KMS-11 (cell line): ENCODE data around the gene NTM.

Source experiments
- H2AFZ ChIP-seq: fragments of 200-600 bp; sonication (generic); 2 replicates; pipeline ENCODE4 v1.6.1; 2016; ENCODE audit warnings: antibody characterized with exemption, mixed run types, low read depth
- H3K27ac ChIP-seq: fragments of 200-600 bp; sonication (generic); 2 replicates; pipeline ENCODE4 v1.6.1; 2016; ENCODE audit warnings: mild to moderate bottlenecking, mixed run types
- H3K27me3 ChIP-seq: fragments of 200-600 bp; sonication (generic); 2 replicates; pipeline ENCODE4 v1.6.1; 2017; ENCODE audit warnings: mild to moderate bottlenecking, low read depth, mixed run types, moderate library complexity; ENCODE audit not compliant: insufficient read depth
- H3K36me3 ChIP-seq: fragments of 200-600 bp; sonication (generic); 2 replicates; pipeline ENCODE4 v1.6.1; 2017; ENCODE audit warnings: mild to moderate bottlenecking, mixed run types; ENCODE audit not compliant: insufficient read depth
- H3K4me1 ChIP-seq: fragments of 200-600 bp; sonication (generic); 2 replicates; pipeline ENCODE4 v1.6.1; 2016; ENCODE audit warnings: mild to moderate bottlenecking, low read depth, mixed run types; ENCODE audit not compliant: poor library complexity, severe bottlenecking
- H3K4me2 ChIP-seq: fragments of 200-600 bp; sonication (generic); 2 replicates; pipeline ENCODE4 v1.7.0; 2016; ENCODE audit warnings: mild to moderate bottlenecking, mixed run types
- H3K4me3 ChIP-seq: fragments of 200-600 bp; sonication (generic); IDR thresholded peaks from 2 replicates; pipeline ENCODE4 v1.6.1; 2017; ENCODE audit warnings: low read depth, low read length, mixed read lengths; ENCODE audit not compliant: insufficient read depth
- H3K79me2 ChIP-seq: fragments of 200-600 bp; sonication (generic); 2 replicates; pipeline ENCODE4 v1.6.1; 2016; ENCODE audit warnings: low read depth, mixed run types; ENCODE audit not compliant: insufficient read depth
- H3K9ac ChIP-seq: fragments of 200-600 bp; sonication (generic); 2 replicates; pipeline ENCODE4 v1.6.1; 2016; ENCODE audit warnings: mild to moderate bottlenecking, mixed run types
- H4K20me1 ChIP-seq: fragments of 200-600 bp; sonication (generic); 2 replicates; pipeline ENCODE4 v1.6.1; 2016; ENCODE audit warnings: mild to moderate bottlenecking, mixed run types; ENCODE audit not compliant: insufficient read depth
- TF ChIP-seq, protein P1 (sequence below): fragments of 200-600 bp; sonication (generic); conservative IDR thresholded peaks from 2 replicates; pipeline ENCODE4 v1.6.1; 2017; ENCODE audit warnings: low read depth, mild to moderate bottlenecking, antibody characterized with exemption, low read length, moderate library complexity, mixed read lengths

Gene NTM

DNA sequence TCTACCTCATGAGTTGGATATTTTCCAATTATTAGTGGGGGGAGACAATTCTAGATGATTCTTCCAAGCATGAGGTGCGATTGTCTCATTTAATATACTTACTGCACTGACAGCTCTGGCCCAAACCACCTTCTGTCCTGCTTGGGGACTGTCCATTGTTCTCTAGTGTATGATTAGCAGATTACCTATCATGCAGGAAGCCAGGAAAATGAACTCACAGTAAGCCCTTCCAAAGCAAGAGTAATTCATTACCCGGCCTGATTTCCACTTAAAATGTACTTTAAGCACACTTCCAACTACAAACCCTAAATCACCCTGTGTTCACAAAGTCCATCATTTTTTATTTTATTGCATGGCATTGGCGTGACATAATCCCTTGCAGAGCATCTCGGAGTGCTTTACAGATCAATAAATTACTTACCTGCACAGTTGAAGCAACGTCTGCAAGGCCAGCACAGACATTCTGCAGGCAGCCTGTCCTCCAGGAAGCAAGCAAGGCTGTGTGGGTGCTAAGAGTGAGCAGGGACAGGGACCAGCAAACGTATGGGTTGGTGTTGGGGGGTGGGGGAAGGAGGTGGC, 838.2 kb downstream of the NTM start:
- Histone ChIP-seq H3K4me1 (no peaks in the 10 kb centered on the region), H3K36me3 (no peaks in the 10 kb centered on the region), H4K20me1 (no peaks in the 10 kb centered on the region), H3K9ac (no peak overlapping the region), H3K27ac (no peak overlapping the region), H3K4me2 (no peak overlapping the region), H3K27me3 (no peaks in the 10 kb centered on the region), H3K79me2 (no peaks in the 10 kb centered on the region), H2AFZ (no peak overlapping the region), H3K4me3 (no peak overlapping the region)
- TF ChIP-seq, protein P1, sequence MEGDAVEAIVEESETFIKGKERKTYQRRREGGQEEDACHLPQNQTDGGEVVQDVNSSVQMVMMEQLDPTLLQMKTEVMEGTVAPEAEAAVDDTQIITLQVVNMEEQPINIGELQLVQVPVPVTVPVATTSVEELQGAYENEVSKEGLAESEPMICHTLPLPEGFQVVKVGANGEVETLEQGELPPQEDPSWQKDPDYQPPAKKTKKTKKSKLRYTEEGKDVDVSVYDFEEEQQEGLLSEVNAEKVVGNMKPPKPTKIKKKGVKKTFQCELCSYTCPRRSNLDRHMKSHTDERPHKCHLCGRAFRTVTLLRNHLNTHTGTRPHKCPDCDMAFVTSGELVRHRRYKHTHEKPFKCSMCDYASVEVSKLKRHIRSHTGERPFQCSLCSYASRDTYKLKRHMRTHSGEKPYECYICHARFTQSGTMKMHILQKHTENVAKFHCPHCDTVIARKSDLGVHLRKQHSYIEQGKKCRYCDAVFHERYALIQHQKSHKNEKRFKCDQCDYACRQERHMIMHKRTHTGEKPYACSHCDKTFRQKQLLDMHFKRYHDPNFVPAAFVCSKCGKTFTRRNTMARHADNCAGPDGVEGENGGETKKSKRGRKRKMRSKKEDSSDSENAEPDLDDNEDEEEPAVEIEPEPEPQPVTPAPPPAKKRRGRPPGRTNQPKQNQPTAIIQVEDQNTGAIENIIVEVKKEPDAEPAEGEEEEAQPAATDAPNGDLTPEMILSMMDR, result no peak

DNA sequence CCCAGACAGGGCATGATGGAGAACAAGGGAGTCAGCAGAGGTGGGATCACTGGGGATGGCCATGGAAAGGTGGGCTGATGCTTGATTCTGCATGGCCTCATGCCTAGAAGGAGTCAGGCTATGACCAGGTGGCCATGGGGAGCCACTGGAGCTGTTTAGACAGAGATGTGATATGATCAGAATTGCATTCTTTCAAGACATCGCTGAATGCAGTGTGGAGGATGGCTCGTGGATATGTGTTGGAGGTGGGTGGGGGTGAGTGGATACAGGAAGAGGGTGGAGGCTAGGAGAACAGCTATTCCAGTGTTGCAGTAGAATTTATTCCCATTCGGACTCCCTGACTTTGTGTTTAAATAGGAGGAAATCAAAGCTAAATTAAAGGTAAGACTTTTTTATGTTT, 841.1 kb downstream of the NTM start:
- Histone ChIP-seq H3K27me3 (no peaks in the 10 kb centered on the region), H2AFZ (no peak overlapping the region), H3K27ac (no peak overlapping the region), H3K9ac (no peak overlapping the region), H4K20me1 (no peaks in the 10 kb centered on the region), H3K79me2 (no peaks in the 10 kb centered on the region), H3K4me3 (no peak overlapping the region), H3K4me2 (no peak overlapping the region), H3K4me1 (no peaks in the 10 kb centered on the region), H3K36me3 (no peaks in the 10 kb centered on the region)
- TF ChIP-seq, protein P1, result no peak

- Histone ChIP-seq H2AFZ (no peak overlapping the region), H3K4me2 (no peak overlapping the region), H3K27me3 (no peaks in the 10 kb centered on the region), H3K27ac (no peak overlapping the region), H3K4me3 (no peak overlapping the region), H4K20me1 (no peaks in the 10 kb centered on the region), H3K36me3 (no peaks in the 10 kb centered on the region), H3K4me1 (peaks cover 9% of the 10 kb centered on the region), H3K79me2 (no peaks in the 10 kb centered on the region), H3K9ac (no peak overlapping the region)
- TF ChIP-seq, protein P1, result no peak
These were observed 847.4 kb downstream of the NTM start for GRCh38 chr11:132217856-132218255.

DNA sequence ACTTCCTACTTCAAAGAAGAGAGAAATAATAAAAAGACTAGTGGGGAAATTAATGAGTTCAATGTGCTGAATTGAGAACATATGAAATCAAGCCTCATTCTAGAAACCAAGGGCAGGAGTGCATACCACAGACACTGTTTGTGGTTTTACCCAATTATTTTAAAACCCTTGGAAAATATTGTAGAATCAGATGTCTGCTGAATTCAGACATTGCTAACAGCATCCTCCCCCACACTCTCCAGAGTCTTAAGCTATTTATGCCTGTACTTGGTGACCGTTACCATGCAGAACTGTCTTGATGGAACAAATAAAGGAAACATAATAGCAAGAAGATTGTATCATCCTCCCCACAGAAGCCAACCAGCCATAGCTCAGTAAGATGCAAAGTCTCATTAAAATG, 850.1 kb downstream of the NTM start:
- Histone ChIP-seq H3K4me3 (no peak overlapping the region), H3K27ac (no peak overlapping the region), H3K9ac (no peak overlapping the region), H3K4me2 (peak overlapping the region; percentile 29; the same call in 1 of the 2 replicates), H3K79me2 (no peaks in the 10 kb centered on the region), H4K20me1 (no peaks in the 10 kb centered on the region), H2AFZ (no peak overlapping the region), H3K36me3 (no peaks in the 10 kb centered on the region), H3K4me1 (peaks cover 9% of the 10 kb centered on the region), H3K27me3 (no peaks in the 10 kb centered on the region)
- TF ChIP-seq, protein P1, result no peak
